ENCODE results near the gene FOXA2.
"Not testable (repeated sequence)": the region's sequence is repeated elsewhere in the genome, so short reads cannot be mapped to it uniquely, and the experiment has no call there.

FOXA2 gene

DNA sequence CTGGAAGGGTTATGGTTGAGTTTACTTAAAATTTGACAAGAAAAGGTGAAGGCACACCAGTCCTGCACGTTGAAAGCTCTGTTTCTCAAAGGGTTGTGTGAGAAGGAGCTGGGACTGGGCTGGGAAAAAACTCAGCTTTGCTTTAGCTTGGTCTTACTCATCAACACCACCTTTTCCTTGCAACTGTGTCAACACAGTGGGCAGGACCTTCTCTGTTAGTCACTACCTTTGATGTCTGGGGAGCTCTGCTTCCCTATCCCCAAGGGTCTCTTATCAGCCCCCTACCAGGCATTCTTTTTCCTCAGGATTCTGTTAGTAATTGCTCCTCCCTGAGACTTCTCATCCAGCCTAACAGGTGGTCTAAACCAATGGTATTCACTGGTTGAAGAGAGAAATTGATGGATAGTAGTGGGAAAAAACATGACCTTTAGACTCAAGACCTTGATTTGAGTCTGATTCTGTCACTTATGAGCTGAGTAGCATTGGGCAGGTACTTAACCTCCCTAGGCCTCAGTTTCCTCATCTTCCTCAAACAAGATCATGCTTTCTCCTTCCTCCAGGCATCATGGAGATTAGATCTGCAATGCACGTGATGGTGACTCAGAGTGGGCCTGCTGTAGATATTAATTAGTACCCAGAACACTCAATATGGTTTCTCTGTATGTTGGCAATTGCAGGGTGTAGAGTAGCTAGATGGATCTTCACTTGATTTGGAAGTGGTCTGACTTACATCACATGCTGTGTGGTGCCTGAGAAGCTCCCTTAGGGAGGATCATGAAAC is 17.2 kb upstream of the FOXA2 start:
- Histone ChIP-seq H3K4me3 (no peak overlapping the region), H3K4me1 (no peaks in the 10 kb centered on the region), H3K27me3 (ENCODE audit: low read depth) (no peaks in the 10 kb centered on the region), H3K9me3 (peaks cover 2% of the 10 kb centered on the region; the same call in 1 of the 2 replicates), H3K36me3 (replicated peaks) (no peaks in the 10 kb centered on the region)
- in situ Hi-C loops (cut with MboI; ENCODE audit: low sequenced_read_pairs) = no loop called here
- DNase-seq (ENCODE audit: low spot score in 2 of 2) = no peak

DNA sequence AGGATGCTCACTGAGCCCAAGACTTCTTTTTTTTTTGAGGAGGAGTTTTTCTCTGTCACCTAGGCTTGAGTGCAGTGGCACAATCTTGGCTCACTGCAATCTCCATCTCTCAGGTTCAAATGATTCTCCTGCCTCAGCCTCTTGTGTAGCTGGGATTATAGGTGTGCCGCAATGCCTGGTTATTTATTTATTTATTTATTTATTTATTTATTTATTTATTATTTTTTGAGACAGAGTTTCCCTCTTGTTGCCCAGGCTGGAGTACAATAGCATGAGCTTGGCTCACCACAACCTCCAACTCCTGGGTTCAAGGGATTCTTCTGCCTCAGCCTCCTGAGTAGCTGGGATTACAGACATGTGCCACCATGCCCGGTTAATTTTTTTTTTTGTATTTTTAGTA is 14.9 kb upstream of the FOXA2 start:
- DNase-seq (ENCODE audit: low spot score in 2 of 2); in situ Hi-C loops (cut with MboI; ENCODE audit: low sequenced_read_pairs); H3K9me3 ChIP-seq; H3K27me3 ChIP-seq (ENCODE audit: low read depth); H3K4me1 ChIP-seq; H3K36me3 ChIP-seq (replicated peaks); H3K4me3 ChIP-seq: not testable (repeated sequence)

DNA sequence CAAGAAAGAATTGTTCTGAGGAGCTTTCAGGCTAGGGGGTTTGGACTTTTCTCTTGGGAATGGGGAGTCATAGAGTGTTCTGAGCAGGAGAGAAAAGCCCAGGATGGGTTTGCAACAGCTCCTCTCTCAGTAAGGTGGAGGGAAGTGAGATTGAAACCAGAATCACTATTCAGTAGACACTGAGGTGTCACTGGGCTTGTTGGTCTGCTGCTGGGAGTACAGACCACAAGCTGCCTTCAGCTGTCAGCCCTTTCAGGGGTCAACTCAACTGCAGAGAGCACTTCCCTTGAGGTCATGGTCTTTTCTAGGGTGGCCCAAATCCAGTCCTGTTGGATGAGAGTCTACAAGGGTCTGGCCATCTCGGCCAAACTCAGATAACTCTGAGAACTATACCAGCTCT is 12.9 kb upstream of the FOXA2 start:
- no peak for DNase-seq (ENCODE audit: low spot score in 2 of 2)
- in situ Hi-C loops (cut with MboI; ENCODE audit: low sequenced_read_pairs) = no loop called here
- Histone ChIP-seq H3K9me3 (peaks cover 2% of the 10 kb centered on the region; the same call in 1 of the 2 replicates), H3K4me3 (no peak overlapping the region), H3K36me3 (replicated peaks) (no peaks in the 10 kb centered on the region), H3K27me3 (ENCODE audit: low read depth) (no peaks in the 10 kb centered on the region), H3K4me1 (no peaks in the 10 kb centered on the region)

- no peaks in the 10 kb centered on the region for H3K4me1 ChIP-seq
- no peaks in the 10 kb centered on the region for H3K27me3 ChIP-seq (ENCODE audit: low read depth)
- no peaks in the 10 kb centered on the region for H3K9me3 ChIP-seq
- no peak for DNase-seq (ENCODE audit: low spot score in 2 of 2)
- in situ Hi-C loops (cut with MboI; ENCODE audit: low sequenced_read_pairs) = no loop called here
- no peaks in the 10 kb centered on the region for H3K36me3 ChIP-seq (replicated peaks)
- H3K4me3 ChIP-seq = no peak overlapping the region
Observed at GRCh38 chr20:22590662-22591061, 6.3 kb upstream of the FOXA2 start.

DNA sequence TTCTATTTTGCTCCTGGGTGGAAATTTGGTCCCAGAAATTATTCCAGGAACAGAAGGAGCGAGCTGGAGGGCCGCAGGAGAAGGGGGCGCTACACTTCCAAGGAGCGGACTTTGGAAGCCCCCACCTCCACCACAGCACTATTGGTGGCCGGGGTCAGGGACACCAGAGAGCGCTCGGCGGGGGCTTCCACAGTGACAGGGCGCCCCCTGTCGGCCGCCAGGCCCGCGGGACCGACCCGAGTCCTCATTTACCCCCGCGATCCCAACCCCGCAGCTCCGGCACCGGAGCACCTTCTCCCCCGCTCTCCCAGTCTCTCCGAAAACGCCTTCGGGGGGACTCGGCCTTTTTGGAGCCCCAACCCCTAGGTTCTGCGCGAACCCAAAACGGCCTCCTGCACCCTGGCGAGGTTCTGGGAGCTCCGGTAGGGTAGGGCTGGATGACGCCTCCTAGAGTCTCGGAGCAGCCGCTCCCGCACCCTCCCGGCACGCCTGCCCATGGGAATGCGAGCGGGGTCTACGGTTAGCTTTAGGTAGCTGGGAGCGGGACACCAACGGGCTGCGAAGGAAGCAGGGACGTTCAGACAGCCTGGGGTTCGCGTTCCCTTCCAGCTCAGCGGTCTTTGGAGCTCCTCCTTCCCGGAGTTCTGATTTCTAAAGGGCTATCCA is 2.4 kb upstream of the FOXA2 start:
- Histone ChIP-seq H3K4me1 (no peaks in the 10 kb centered on the region), H3K36me3 (replicated peaks) (no peaks in the 10 kb centered on the region), H3K4me3 (no peak overlapping the region), H3K9me3 (no peaks in the 10 kb centered on the region), H3K27me3 (ENCODE audit: low read depth) (no peaks in the 10 kb centered on the region)
- in situ Hi-C loops (cut with MboI; ENCODE audit: low sequenced_read_pairs) = no loop called here
- no peak for DNase-seq (ENCODE audit: low spot score in 2 of 2)

GRCh38 chr20:22585786-22586493 is 1.6 kb upstream of the FOXA2 start:
- no peaks in the 10 kb centered on the region for H3K9me3 ChIP-seq
- H3K4me3 ChIP-seq = no peak overlapping the region
- no peaks in the 10 kb centered on the region for H3K27me3 ChIP-seq (ENCODE audit: low read depth)
- no peaks in the 10 kb centered on the region for H3K36me3 ChIP-seq (replicated peaks)
- no peaks in the 10 kb centered on the region for H3K4me1 ChIP-seq
- in situ Hi-C loops (cut with MboI; ENCODE audit: low sequenced_read_pairs) = no loop called here
- no peak for DNase-seq (ENCODE audit: low spot score in 2 of 2)

- Histone ChIP-seq H3K4me1 (no peaks in the 10 kb centered on the region), H3K27me3 (ENCODE audit: low read depth) (no peaks in the 10 kb centered on the region), H3K36me3 (replicated peaks) (no peaks in the 10 kb centered on the region), H3K9me3 (no peaks in the 10 kb centered on the region), H3K4me3 (no peak overlapping the region)
- in situ Hi-C loops (cut with MboI; ENCODE audit: low sequenced_read_pairs) = no loop called here
- DNase-seq (ENCODE audit: low spot score in 2 of 2) = no peak
Observed at GRCh38 chr20:22584922-22585785, 782 bp upstream of the FOXA2 start.

DNA sequence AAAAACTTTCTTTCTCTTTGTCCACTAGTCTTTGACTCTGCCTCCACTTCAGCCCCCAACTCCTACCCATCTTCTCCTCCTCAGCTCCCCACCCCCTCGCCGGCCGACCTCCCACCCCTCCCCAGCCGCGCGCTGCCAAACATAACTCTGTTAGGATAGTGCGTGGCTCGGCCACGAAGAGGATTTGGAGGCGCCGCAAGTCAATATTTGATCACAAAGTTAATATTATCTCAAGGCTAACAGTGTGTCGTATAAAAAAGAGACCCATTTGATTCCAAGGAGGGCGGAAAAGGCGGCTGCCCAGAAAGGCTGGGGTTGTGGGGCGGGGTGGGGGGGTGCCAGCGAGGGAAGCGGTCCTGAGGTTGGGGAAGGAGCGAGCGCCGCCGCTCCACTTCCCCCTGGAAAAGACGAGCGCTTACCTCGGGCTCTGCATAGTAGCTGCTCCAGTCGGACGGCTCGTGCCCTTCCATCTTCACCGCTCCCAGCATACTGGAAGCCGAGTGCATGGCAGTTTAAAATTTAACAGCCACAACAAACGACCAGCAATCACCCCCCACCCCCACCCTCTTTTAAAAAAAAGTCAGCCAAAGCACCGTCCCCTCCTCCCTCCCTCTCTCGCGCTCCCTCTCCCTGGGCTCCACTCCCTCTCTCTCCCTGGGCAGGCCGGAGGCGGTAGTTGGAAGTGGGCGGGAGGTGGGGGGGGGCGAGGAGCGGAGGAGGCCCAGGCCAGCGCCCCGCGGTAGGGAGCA is 425 bp downstream of the FOXA2 start:
- Histone ChIP-seq H3K4me3 (no peak overlapping the region), H3K9me3 (no peaks in the 10 kb centered on the region), H3K4me1 (no peaks in the 10 kb centered on the region), H3K36me3 (replicated peaks) (no peaks in the 10 kb centered on the region), H3K27me3 (ENCODE audit: low read depth) (no peaks in the 10 kb centered on the region)
- no peak for DNase-seq (ENCODE audit: low spot score in 2 of 2)
- in situ Hi-C loops (cut with MboI; ENCODE audit: low sequenced_read_pairs) = no loop called here

DNA sequence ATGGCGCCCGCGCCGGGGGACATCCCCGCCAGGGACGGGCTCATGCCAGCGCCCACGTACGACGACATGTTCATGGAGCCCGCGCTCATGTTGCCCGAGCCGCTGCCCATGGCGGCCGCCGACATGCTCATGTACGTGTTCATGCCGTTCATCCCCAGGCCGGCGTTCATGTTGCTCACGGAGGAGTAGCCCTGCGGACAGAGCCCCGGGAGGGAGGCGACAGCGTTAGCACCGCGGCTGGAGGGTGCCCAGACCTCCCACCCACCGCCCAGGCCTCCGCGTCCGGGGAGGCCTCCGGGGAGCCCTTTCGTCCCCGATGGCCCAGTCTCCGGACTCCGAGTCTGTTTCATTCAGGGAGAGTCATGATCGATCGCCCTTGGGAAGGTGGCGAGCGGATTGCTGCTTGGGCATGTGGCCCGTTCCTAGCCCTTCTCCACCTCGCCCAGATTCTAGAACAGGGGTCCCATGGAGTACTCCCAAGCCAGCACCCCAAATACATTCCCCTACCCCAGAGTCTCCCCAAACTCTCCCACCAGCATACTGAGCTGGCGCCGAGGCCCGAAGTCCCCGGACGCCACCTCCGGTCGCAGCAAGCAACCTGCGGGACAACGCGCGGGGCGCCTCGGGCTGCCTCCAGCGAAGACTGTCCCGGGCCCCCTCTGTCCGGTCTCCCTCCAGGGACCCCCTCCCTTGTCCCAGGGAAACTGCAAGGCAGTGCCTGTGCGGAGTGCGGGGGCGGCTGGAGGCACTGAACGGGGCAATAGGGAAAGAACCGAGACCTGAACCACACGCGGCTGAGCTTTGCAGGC is 1.2 kb downstream of the FOXA2 start:
- no peak for DNase-seq (ENCODE audit: low spot score in 2 of 2)
- Histone ChIP-seq H3K4me3 (no peak overlapping the region), H3K27me3 (ENCODE audit: low read depth) (no peaks in the 10 kb centered on the region), H3K9me3 (no peaks in the 10 kb centered on the region), H3K4me1 (no peaks in the 10 kb centered on the region), H3K36me3 (replicated peaks) (no peaks in the 10 kb centered on the region)
- in situ Hi-C loops (cut with MboI; ENCODE audit: low sequenced_read_pairs) = no loop called here

DNA sequence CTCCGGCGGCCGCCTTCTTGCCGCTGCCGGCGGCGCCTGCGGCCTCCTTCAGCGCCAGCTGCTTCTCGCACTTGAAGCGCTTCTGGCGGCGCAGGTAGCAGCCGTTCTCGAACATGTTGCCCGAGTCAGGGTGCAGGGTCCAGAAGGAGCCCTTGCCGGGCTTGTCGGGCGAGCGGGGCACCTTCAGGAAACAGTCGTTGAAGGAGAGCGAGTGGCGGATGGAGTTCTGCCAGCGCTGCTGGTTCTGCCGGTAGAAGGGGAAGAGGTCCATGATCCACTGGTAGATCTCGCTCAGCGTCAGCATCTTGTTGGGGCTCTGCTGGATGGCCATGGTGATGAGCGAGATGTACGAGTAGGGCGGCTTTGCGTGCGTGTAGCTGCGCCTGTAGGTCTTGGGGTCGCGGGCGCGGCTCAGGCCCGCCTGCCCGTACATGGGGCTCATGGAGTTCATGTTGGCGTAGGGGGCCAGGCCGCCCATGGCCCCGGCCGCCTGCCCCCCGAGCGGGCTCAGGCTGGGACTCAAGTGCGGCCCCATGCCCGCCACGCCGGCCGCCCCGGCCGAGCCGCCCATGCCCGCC is 1.9 kb downstream of the FOXA2 start:
- no peak overlapping the region for H3K4me3 ChIP-seq
- H3K4me1 ChIP-seq = no peaks in the 10 kb centered on the region
- H3K36me3 ChIP-seq (replicated peaks) = no peaks in the 10 kb centered on the region
- DNase-seq (ENCODE audit: low spot score in 2 of 2) = no peak
- in situ Hi-C loops (cut with MboI; ENCODE audit: low sequenced_read_pairs) = no loop called here
- H3K27me3 ChIP-seq (ENCODE audit: low read depth) = no peaks in the 10 kb centered on the region
- H3K9me3 ChIP-seq = no peaks in the 10 kb centered on the region

DNA sequence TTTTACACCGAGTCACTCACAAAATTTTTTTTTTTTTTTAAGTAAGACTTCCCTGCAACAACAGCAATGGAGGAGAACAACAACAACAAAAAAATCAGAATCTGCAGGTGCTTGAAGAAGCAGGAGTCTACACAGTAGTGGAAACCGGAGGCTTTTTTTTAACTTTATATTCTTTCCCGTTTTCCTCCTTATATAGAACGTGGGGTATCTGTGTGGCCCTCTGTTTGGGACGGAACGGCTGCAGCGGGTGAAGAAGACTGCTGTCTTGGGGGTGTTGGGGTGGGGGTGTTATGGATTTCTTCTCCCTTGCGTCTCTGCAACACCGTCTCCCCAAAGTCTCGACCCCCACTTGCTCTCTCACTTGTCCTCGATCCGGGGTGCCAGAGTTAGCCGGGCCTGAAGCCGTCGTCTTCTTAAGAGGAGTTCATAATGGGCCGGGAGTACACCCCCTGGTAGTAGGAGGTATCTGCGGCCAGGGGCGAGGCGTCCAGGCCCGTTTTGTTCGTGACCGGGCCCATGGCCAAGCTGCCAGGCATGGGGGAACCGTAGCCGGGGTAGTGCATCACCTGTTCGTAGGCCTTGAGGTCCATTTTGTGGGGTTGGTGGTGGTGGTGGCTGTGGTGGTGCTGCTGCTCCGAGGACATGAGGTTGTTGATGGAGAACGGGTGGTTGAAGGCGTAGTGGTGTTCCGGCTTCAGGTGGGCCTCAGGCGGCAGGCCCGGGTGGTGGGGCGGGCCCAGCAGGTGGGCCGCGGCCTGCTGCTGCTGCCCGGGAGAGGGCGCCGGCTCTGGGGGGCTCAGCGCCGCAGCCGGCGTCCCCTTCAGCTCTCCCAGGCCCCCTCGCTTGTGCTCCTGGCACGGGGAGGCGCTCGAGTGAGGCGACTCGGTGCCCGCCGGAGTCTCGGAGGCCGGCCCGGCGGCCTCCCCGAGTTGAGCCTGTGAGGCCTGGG is 2.7 kb downstream of the FOXA2 start:
- Histone ChIP-seq H3K36me3 (replicated peaks) (no peaks in the 10 kb centered on the region), H3K27me3 (ENCODE audit: low read depth) (no peaks in the 10 kb centered on the region), H3K4me3 (no peak overlapping the region), H3K9me3 (no peaks in the 10 kb centered on the region), H3K4me1 (no peaks in the 10 kb centered on the region)
- no peak for DNase-seq (ENCODE audit: low spot score in 2 of 2)
- in situ Hi-C loops (cut with MboI; ENCODE audit: low sequenced_read_pairs) = no loop called here
